ENCODE measurements around the gene PCDH9. TPM values are rescaled to one million over a fixed set of nuclear protein-coding genes. Genes with fewer than 3 reads are reported as not detected.

PCDH9 gene
- total and polyA plus RNA-seq, 10 donors: 0.24 to 8.1 (median 3.8) TPM

- H3K4me1 ChIP-seq: peaks cover 0 to 4% (median 0%) of the 10 kb centered on the region in 6 donors
- TF ChIP-seq POLR2AphosphoS5 (IDR thresholded peaks at IDR 0.05): no peak
- no peak for TF ChIP-seq POLR2A (IDR thresholded peaks at IDR 0.05)
- intact Hi-C loops (cut with DNase I; ENCODE audit: low total_unique reads): no loop called here
- no peak overlapping the region for H3K4me3 ChIP-seq
- no peak for DNase-seq
- H3K9me3 ChIP-seq: peaks cover 0 to 18% (median 6%) of the 10 kb centered on the region in 8 donors
- H3K36me3 ChIP-seq: no peaks in the 10 kb centered on the region
- no peaks in the 10 kb centered on the region for H3K27me3 ChIP-seq (replicated peaks in 1 of 7)
- no peak overlapping the region for H3K27ac ChIP-seq
- WGBS, 5 donors: 57 to 82% (median 72%) methylated on average over 1 of the region's 1 CpG
Observed at GRCh38 chr13:66915596-66916185, 314.4 kb downstream of the PCDH9 start.

GRCh38 chr13:66914155-66914554 is 316.0 kb downstream of the PCDH9 start:
- DNase-seq: no peak
- TF ChIP-seq CTCF (IDR thresholded peaks at IDR 0.05 in 8 of 11, conservative IDR thresholded peaks at IDR 0.05 in 3 of 11) (no peak), POLR2A (IDR thresholded peaks at IDR 0.05) (no peak), POLR2AphosphoS5 (IDR thresholded peaks at IDR 0.05) (no peak)
- intact Hi-C loops (cut with DNase I; ENCODE audit: low total_unique reads): no loop called here

GRCh38 chr13:66911411-66911939 is 318.7 kb downstream of the PCDH9 start:
- Histone ChIP-seq H3K27ac (no peak overlapping the region), H3K27me3 (replicated peaks in 1 of 7) (no peaks in the 10 kb centered on the region), H3K9me3 (peaks cover 0 to 5% (median 0%) of the 10 kb centered on the region in 8 donors), H3K36me3 (no peaks in the 10 kb centered on the region), H3K4me3 (no peak overlapping the region), H3K4me1 (peaks cover 0 to 4% (median 0%) of the 10 kb centered on the region in 6 donors)
- no peak for DNase-seq
- TF ChIP-seq CTCF (IDR thresholded peaks at IDR 0.05 in 8 of 11, conservative IDR thresholded peaks at IDR 0.05 in 3 of 11): no peak
- TF ChIP-seq POLR2AphosphoS5 (IDR thresholded peaks at IDR 0.05): no peak
- TF ChIP-seq POLR2A (IDR thresholded peaks at IDR 0.05): no peak
- 80 to 91% (median 87%) methylated on average over 4 of the region's 4 CpGs for WGBS, 5 donors
- intact Hi-C loops (cut with DNase I; ENCODE audit: low total_unique reads): no loop called here

More at GRCh38 chr13:66914155-66914554, 316.0 kb downstream of the PCDH9 start:
- 57 to 74% (median 64%) methylated on average over 4 of the region's 4 CpGs for WGBS, 5 donors
- H3K9me3 ChIP-seq: peaks cover 0 to 8% (median 4%) of the 10 kb centered on the region in 8 donors
- H3K4me1 ChIP-seq: peaks cover 0 to 4% (median 0%) of the 10 kb centered on the region in 6 donors
- H3K4me3 ChIP-seq: no peak overlapping the region
- no peak overlapping the region for H3K27ac ChIP-seq
- no peaks in the 10 kb centered on the region for H3K36me3 ChIP-seq
- no peaks in the 10 kb centered on the region for H3K27me3 ChIP-seq (replicated peaks in 1 of 7)

GRCh38 chr13:66899955-66900354 is 330.2 kb downstream of the PCDH9 start:
- H3K4me1 ChIP-seq: no peaks in the 10 kb centered on the region
- TF ChIP-seq CTCF (IDR thresholded peaks at IDR 0.05 in 8 of 11, conservative IDR thresholded peaks at IDR 0.05 in 3 of 11) (no peak), POLR2A (IDR thresholded peaks at IDR 0.05) (no peak), POLR2AphosphoS5 (IDR thresholded peaks at IDR 0.05) (no peak)
- WGBS, 5 donors: 83 to 94% (median 92%) methylated on average over 3 of the region's 3 CpGs
- no peaks in the 10 kb centered on the region for H3K27me3 ChIP-seq (replicated peaks in 1 of 7)
- no peaks in the 10 kb centered on the region for H3K36me3 ChIP-seq
- no peak overlapping the region for H3K27ac ChIP-seq
- intact Hi-C loops (cut with DNase I; ENCODE audit: low total_unique reads): no loop called here
- DNase-seq: no peak
- no peak overlapping the region for H3K4me3 ChIP-seq
- no peaks in the 10 kb centered on the region for H3K9me3 ChIP-seq
